ENCODE measurements around the gene PLAAT5. TPM values are rescaled to one million over a fixed set of nuclear protein-coding genes. Genes with fewer than 3 reads are reported as not detected.

PLAAT5 gene
- total and polyA plus RNA-seq, 8 donors: 0.49 to 4.6 (median 1.1) TPM

DNA sequence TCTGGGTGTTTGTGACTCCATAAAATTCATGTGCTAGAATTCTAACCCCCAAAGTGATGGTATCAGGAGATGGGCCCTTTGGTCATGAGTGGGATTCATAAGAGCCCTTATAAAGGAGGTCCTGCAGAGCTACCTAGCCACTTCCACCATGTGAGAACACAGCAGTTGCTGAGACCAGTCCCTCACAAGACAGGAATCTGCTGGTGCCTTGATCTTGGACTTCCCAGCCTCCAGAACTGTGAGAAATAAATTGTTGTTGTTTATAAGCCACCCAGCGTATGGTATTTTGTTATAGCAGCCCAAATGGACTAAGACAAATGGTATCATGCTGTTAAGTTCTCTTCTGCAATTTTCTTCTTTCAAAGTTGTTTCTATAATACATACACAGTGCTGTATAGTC, 1.5 kb upstream of the PLAAT5 start:
- ATAC-seq: no peak
- peaks cover 0 to 18% of the 10 kb centered on the region in 2 donors for H3K27me3 ChIP-seq
- no peak for DNase-seq
- no peak overlapping the region for H3K4me3 ChIP-seq
- H3K9me3 ChIP-seq: no peaks in the 10 kb centered on the region
- TF ChIP-seq, protein P1, sequence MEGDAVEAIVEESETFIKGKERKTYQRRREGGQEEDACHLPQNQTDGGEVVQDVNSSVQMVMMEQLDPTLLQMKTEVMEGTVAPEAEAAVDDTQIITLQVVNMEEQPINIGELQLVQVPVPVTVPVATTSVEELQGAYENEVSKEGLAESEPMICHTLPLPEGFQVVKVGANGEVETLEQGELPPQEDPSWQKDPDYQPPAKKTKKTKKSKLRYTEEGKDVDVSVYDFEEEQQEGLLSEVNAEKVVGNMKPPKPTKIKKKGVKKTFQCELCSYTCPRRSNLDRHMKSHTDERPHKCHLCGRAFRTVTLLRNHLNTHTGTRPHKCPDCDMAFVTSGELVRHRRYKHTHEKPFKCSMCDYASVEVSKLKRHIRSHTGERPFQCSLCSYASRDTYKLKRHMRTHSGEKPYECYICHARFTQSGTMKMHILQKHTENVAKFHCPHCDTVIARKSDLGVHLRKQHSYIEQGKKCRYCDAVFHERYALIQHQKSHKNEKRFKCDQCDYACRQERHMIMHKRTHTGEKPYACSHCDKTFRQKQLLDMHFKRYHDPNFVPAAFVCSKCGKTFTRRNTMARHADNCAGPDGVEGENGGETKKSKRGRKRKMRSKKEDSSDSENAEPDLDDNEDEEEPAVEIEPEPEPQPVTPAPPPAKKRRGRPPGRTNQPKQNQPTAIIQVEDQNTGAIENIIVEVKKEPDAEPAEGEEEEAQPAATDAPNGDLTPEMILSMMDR (IDR thresholded peaks at IDR 0.05): no peak
- no peaks in the 10 kb centered on the region for H3K36me3 ChIP-seq
- H3K27ac ChIP-seq: no peak overlapping the region
- peaks cover 0 to 34% of the 10 kb centered on the region in 2 donors for H3K4me1 ChIP-seq
- intact Hi-C loops (cut with DNase I): no loop called here

DNA sequence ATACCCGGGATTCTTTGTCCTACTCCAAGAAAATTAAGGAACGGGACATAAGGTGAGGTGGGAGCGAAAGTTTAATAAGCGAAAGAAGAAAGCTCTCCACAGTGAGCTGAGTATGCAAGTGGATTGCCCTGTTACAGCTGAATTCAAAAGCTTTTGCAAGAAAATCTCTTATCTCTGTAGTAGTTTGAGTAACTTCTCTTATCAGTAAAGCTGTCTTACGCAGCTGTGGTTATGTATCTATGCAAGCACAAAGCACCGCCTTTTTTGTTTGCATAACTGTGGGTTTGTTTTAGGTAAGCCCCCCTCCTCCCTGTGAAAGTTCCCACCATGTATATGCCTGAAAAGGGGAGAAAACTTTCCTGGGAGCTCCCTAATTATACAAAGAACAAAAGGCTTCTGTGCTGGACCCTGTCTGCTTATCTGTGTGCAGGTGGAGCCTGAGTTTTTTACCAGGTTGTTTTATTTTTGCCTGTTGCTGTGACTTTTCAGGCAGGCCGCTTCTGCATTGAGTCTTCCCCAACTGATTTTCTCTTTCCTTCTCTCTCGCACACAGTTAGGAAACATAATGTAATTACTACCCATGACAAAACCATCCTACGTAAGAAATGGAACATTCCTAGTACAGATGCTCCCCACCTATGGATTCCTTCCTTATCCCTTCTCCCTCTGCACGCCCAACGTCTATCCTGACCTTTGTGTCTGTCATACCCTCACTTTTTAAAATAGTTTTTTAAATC, 837 bp upstream of the PLAAT5 start:
- peak; percentile 62 for ATAC-seq
- H3K27me3 ChIP-seq: peaks cover 0 to 18% of the 10 kb centered on the region in 2 donors
- H3K36me3 ChIP-seq: no peaks in the 10 kb centered on the region
- peak overlapping the region; percentile 33 to 47 for H3K4me3 ChIP-seq
- H3K9me3 ChIP-seq: no peaks in the 10 kb centered on the region
- TF ChIP-seq, protein P1 (IDR thresholded peaks at IDR 0.05): no peak
- intact Hi-C loops (cut with DNase I): no loop called here
- H3K4me1 ChIP-seq: peaks cover 0 to 34% of the 10 kb centered on the region in 2 donors
- peak in 1 of 4 donors; percentile 30 for DNase-seq
- no peak overlapping the region for H3K27ac ChIP-seq

DNA sequence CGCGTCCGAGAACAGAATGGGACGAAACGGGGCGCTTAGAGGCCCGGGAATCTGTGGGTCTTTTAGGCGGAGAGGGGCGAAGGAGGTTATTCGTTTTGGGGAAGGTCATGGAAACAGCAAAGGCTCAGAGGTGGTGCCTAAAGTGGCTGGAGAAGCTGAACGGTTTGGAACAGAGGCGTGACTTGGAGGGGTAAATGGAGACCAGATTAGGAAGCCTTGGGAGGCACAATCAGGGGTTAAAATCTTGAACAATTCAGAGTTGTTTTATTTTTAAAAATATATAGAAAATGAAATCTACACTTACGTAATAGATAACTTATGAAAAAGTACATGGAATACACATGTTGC, 247 bp upstream of the PLAAT5 start:
- ATAC-seq (no peak), DNase-seq (no peak)
- TF ChIP-seq, protein P1 (IDR thresholded peaks at IDR 0.05): no peak
- Histone ChIP-seq H3K4me1 (peaks cover 0 to 34% of the 10 kb centered on the region in 2 donors), H3K36me3 (no peaks in the 10 kb centered on the region), H3K9me3 (no peaks in the 10 kb centered on the region), H3K27me3 (peaks cover 0 to 18% of the 10 kb centered on the region in 2 donors), H3K27ac (peak overlapping the region in 1 of 2 donors; percentile 41), H3K4me3 (peak overlapping the region; percentile 33 to 47)
- intact Hi-C loops (cut with DNase I): no loop called here

DNA sequence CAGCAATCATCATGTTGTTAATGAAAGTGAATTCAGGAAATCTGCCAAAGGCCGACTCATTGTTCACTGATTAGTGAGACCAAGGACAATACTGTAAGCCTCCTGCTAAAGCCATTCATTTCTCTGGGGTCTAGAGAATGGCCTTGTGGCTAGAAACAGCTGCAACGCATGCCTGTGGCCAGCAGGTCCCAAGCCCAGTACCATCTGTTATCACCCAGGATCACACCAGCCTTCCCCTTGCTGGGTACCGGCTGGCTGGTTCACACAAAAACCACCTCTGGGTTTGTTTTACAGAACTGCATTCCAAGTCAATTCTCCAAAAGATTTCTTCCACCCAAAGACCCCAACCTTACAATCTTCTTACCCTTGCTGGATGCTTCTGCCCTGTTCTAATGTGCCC, 1.1 kb downstream of the PLAAT5 start:
- peaks cover 3 to 10% of the 10 kb centered on the region in 2 donors for H3K9me3 ChIP-seq
- peaks cover 0 to 34% of the 10 kb centered on the region in 2 donors for H3K4me1 ChIP-seq
- DNase-seq: no peak
- H3K4me3 ChIP-seq: no peak overlapping the region
- ATAC-seq: no peak
- peaks cover 0 to 18% of the 10 kb centered on the region in 2 donors for H3K27me3 ChIP-seq
- intact Hi-C loops (cut with DNase I): no loop called here
- TF ChIP-seq, protein P1 (IDR thresholded peaks at IDR 0.05): no peak
- H3K27ac ChIP-seq: no peak overlapping the region
- H3K36me3 ChIP-seq: no peaks in the 10 kb centered on the region

DNA sequence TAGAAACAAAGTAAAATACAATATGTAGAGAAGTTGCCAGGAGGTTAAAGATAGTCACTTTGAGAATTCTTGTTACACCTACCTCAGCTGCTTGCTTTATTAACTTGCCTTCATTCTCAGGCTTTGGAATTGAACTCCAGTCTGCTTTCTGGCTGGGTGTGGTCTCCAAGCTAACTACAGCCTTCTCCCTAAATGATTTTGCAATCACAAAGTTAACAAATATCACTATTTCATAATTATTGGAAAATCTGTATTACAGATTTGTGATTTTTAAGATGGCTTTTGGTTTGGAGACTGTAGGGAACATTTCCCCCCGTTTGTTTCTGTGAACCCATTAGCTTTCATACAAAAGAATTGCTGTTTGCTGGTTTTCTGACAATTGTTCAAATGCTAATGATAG, 2.2 kb downstream of the PLAAT5 start:
- intact Hi-C loops (cut with DNase I): no loop called here
- Histone ChIP-seq H3K36me3 (no peaks in the 10 kb centered on the region), H3K27me3 (peaks cover 0 to 18% of the 10 kb centered on the region in 2 donors)

More for the DNA sequence above, 2.2 kb downstream of the PLAAT5 start:
- H3K4me3 ChIP-seq: no peak overlapping the region
- peaks cover 0 to 34% of the 10 kb centered on the region in 2 donors for H3K4me1 ChIP-seq
- TF ChIP-seq, protein P1 (IDR thresholded peaks at IDR 0.05): no peak
- peaks cover 3 to 16% of the 10 kb centered on the region in 2 donors for H3K9me3 ChIP-seq
- DNase-seq (no peak), ATAC-seq (no peak)
- H3K27ac ChIP-seq: no peak overlapping the region
